ENCODE data around the gene PTEN.

The PTEN gene

DNA sequence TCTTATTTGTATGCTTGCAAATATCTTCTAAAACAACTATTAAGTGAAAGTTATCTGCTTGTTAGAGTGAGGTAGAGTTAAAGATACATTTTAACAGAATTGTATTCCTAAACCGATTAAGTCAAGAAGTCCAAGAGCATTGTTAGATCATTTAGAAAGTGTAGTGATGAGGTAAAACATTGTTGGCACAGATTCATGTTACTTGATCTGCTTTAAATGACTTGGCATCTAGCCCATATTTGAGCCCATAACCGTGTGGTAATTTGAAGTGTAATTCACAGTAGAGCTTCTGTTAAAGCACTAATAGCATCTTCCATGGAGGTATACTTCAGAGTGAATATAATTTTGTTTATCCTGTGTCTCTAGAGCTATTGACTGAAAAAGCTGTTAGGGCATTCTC lies 62.1 kb downstream of the PTEN start:
- DNase-seq = peak; percentile 19

DNA sequence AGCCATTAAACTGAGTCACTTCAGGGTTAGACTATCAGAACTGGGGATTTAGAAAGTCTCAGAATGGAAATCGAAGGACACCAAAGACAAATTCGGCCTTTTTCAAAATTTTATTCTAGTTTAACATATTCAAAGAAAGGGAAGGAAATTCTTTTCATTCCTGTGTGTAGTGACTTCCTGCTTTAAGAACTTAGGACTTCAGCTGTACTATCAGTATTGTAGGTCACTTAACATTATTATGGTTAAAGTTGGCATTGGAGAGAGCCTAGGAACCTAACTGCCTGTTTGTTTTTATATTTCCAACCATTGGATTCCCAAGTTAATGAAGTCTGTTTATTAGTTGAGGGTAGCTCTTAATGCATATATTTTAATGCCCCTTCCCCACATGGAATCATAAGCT lies 63.7 kb downstream of the PTEN start:
- DNase-seq = no peak

DNA sequence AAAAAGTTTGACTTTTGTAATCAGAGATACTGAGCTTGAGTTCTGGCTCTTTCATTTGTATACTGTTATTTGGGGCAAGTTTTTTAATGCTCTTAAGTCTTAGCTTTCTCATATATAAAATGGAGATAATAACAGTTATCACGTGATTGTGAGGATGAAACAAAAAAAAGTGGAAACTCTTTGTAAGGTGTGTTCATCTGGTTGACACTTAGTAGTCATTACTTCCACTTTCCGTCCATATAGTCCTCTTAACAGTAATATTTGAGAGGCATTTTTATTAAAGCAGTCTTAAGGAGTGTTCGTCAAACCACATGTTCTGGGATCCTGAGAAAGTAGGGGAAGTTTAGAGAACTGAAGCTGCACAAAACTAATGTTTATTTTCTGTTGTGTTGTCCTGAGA lies 65.6 kb downstream of the PTEN start:
- no peak for DNase-seq

DNA sequence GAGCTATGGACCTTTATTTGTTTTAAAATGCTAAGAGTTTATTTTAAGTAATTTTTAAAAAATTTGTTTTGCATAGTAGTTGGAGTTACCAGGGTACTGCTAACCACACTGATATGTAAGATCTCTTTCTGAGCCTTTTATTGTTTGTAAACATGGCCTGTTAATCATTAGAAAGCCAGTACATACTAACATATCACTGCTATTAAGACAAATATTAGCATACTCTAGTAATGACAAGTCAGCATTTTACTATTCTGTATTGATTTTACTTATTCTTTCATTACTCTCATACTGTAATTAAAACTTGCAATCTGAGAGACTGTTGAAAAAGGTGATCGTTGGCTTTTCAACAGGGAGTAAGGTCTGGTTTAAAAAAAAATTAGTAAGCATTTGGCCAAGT lies 66.7 kb downstream of the PTEN start:
- no peak for DNase-seq

DNA sequence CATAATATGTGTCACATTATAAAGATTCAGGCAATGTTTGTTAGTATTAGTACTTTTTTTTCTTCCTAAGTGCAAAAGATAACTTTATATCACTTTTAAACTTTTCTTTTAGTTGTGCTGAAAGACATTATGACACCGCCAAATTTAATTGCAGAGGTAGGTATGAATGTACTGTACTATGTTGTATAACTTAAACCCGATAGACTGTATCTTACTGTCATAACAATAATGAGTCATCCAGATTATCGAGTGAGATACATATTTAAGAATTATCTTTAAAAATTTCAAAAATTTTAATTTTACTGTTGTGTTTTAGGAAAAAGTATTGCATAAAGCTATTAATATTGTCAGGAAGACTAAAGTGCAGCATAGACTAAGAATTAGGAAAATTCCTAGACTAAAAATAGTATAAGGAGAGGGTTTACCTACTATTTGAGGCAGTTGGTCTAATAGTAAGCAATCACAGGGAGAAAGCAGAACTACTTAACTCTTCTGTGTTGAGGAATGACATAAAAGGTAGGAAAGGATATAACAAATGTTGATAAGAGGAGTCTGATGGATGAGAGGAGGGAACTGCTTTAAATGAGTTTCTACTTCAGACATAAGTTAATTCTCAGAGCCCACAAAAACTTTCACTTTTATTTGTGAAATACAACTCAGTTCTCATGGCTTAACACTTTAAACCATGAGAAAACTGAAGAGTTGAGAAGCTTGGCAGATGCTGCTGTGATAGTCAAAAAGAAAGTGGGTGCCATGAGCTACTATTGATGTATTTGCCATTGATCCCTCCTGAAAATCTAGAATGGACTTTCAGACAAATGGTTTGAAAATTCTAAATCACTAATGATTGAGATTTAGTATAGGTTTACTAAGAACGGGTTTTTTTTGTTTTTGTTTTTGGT lies 67.8 kb downstream of the PTEN start:
- DNase-seq = no peak

DNA sequence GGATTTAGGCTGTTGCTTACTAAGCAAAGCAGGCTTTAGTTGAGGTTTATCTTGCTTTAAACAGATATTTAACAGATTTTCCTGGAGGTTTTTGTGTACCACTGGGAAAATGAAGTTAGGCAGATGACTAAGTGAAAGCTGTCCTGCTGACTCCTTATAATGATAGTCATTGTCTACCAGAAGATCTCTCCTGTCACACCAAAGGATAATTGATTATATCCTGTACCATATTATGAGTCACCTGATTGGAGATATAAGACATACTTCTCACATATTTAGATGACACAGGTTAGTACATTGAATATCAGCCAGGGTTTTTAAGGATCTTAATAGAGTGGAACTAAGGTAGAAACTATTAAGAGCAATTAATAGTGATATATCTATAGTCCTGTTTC lies 68.4 kb downstream of the PTEN start:
- DNase-seq = no peak

GRCh38 chr10:87935290-87936141 lies 72.1 kb downstream of the PTEN start:
- no peak for DNase-seq

- no peak for DNase-seq
Measured at GRCh38 chr10:87940210-87940609, 76.8 kb downstream of the PTEN start.

GRCh38 chr10:87942884-87943527 lies 79.6 kb downstream of the PTEN start:
- no peak for DNase-seq

DNA sequence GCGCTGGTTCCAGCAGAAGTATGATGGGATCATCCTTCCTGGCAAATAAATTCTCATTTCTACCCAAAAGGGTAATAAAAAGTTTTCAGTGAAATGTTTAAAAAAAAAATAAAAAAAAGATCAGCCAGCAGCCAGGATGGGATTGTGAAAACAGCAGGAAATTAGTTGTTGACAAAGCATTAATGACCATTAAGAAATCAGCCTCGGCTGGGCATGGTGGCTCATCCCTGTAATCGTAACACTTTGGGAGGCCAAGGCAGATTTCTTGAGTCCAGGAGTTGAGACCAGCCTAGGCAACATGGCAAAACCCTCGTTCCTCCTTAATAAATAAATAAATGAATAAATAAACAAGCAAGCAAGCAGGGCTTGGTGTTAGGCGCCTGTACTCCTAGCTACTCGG lies 82.6 kb downstream of the PTEN start:
- DNase-seq = no peak

DNA sequence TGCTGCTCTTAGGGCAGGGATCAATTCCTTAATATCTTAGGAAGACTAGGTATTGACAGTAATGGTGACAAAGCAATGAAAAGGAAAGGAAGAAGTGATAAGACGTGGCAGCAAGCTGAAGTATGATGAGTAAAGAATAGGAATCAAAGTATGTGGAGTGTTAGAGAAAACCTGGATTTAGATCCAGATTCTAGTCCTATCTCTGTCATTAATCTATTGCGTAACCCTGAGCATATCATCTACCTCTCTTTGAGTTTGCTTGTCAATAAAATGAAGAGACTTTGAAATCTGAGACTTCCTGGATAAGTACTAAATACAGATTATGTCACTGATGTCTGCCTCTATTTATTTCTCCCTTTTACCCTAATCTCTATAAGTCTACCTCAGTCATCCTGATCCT lies 89.2 kb downstream of the PTEN start:
- no peak for DNase-seq

DNA sequence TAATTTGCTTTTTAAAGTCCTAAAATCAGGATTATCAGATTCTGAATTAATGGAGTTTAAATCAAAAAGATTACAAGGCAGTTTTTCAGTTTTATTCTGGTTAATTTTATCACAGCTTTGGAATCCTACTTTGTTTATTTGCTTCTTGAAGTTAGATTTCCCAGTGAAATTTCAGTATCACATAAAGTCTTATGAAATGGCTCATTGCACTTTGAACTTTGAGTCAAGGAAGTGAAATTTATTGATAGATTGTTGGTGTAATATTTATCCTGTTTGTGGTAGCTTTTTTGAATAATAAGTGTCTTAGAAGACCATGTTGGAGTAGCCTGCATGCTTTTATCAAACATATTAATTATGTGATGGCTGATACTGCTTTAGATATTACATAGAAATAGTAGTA lies 92.6 kb downstream of the PTEN start:
- DNase-seq = no peak

- no peak for DNase-seq
Measured at GRCh38 chr10:87957702-87958101, 94.3 kb downstream of the PTEN start.

DNA sequence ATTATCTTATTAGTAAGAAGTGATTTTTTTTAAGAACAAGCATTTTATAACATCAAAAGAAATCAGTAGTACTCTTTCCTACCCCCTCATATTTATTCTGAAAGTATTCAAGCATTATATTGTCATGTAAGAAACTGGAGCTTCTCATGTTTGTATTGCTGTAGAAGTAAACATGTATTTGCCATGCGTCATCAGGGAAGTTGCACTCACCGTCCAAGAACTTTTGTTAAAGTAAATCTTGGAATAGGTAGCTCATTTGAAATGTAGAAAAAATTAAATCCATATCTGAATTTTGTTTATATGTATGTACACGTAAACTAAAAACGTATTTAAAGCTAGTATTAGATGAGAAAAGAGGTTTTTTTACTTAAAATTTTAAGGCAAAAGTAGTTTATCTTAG lies 96.8 kb downstream of the PTEN start:
- no peak for DNase-seq

DNA sequence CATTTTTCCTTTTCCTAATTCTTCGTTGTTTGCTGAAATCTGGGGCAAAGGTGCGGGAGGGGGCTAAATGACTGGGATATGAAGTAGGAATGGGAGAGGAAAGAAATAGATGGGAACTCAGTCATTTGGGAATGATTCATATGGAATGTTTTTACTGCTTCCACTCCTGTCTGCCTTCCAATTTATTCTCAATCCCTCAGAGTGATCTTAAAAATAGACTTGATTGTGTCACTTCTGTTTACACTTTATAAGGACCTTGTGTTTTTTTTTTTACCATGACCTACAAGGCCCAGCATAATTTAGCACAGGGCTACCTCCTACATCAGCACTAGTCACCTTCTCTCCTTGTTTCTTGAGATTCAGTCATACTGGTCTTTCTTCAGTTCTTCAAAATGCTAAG lies 97.9 kb downstream of the PTEN start:
- no peak for DNase-seq

GRCh38 chr10:87966459-87966858 lies 103.0 kb downstream of the PTEN start:
- DNase-seq = no peak

DNA sequence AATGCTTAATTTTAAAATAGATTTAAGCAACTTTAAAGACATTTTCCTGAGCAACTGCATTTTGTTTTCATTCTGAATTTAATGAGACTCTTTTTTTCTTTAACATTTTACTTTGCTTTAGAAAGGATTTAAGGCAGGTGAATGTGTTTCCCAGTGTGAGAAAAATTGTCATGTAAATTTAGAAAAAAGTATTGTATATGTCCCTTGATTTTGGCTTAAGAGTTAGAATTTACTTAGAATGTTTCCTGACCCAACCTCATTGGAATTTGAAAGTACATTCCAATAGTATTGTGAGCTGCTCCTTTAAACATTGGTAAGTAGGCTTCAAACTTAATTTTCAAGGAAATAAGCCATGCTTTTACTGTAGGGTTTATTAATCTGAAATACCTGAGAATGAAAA lies 110.2 kb downstream of the PTEN start:
- DNase-seq = no peak

DNA sequence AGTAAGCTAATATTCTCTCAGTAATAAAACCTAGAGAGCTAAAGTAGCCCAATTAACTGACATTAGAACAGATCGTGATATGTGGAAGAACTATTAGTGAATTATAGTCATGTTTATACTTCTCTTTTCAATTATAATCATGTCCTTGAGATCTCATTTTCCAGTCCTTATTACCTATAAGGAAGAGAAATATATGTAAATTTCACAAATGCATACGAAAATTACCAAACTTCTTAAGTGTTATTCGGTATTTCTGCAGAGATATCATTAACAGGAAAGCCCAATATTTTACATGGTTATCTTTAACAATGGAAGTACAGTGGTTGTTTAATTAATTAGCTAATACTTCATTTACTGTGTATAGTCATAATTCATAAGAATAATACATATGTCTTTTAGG lies 110.7 kb downstream of the PTEN start:
- DNase-seq = no peak

GRCh38 chr10:87974769-87975168 lies 111.3 kb downstream of the PTEN start:
- no peak for DNase-seq

GRCh38 chr10:87976101-87976743 lies 112.8 kb downstream of the PTEN start:
- DNase-seq = no peak

DNA sequence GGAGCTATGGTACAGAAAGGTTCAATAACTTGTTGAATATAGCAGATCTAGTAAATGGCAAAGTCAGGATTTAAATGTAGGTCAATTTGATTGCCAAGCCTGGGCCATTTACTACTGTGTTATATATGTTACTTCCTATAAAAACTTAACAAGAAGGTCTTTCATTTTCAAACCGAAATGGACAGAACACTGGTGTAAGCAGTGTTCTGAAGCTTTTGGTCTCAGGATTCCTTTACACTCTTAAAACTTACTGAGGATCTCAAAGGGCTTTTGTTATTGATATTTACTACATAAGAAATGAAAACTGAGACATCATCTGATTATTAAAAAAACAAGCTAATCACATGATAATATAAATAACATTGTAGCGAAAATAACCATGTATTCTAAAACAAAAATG lies 114.7 kb downstream of the PTEN start:
- no peak for DNase-seq

DNA sequence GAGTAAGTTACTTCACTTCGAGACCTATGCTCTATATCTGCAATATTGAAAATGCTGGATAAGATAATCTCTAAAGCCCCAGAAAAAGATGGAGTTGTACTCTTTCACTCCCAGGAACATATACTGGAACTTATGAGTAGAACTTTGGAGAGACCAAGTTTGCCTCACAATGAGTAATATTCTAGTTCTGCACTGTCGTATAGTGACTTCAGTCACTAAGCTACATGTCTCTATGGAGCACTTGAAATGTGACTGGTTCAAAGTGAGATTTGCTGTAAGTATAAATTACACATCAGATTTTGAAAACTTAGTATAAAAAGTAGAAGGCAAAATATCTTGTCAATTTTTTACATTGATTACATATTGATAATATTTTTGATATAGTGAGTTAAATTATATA lies 116.4 kb downstream of the PTEN start:
- no peak for DNase-seq

GRCh38 chr10:87983716-87984115 lies 120.3 kb downstream of the PTEN start:
- DNase-seq = no peak

Data from NCI-H2107 (cell line).